ENCODE results near the gene KIF26A.

Gene KIF26A

GRCh38 chr14:104197449-104198247, 59.3 kb downstream of the KIF26A start:
- TF ChIP-seq CTCF (IDR thresholded peaks at IDR 0.05; ENCODE audit: low read depth, low read length) = no peak
- Histone ChIP-seq H3K4me3 (ENCODE audit: low read depth, low read length) (no peak overlapping the region), H3K27me3 (ENCODE audit: insufficient read depth, low read depth, severe bottlenecking) (no peaks in the 10 kb centered on the region), H3K27ac (no peak overlapping the region), H3K9me3 (ENCODE audit: severe bottlenecking) (no peaks in the 10 kb centered on the region), H3K36me3 (no peaks in the 10 kb centered on the region)
- DNase-seq = no peak

- Histone ChIP-seq H3K9me3 (ENCODE audit: severe bottlenecking) (no peaks in the 10 kb centered on the region), H3K27ac (no peak overlapping the region), H3K4me3 (ENCODE audit: low read depth, low read length) (no peak overlapping the region), H3K27me3 (ENCODE audit: insufficient read depth, low read depth, severe bottlenecking) (no peaks in the 10 kb centered on the region), H3K36me3 (no peaks in the 10 kb centered on the region)
- TF ChIP-seq CTCF (IDR thresholded peaks at IDR 0.05; ENCODE audit: low read depth, low read length) = no peak
- DNase-seq = no peak
Measured at GRCh38 chr14:104199266-104199895, 61.0 kb downstream of the KIF26A start.

GRCh38 chr14:104200106-104200505, 61.7 kb downstream of the KIF26A start:
- DNase-seq = no peak
- Histone ChIP-seq H3K36me3 (no peaks in the 10 kb centered on the region), H3K27me3 (ENCODE audit: insufficient read depth, low read depth, severe bottlenecking) (no peaks in the 10 kb centered on the region), H3K9me3 (ENCODE audit: severe bottlenecking) (no peaks in the 10 kb centered on the region), H3K27ac (no peak overlapping the region), H3K4me3 (ENCODE audit: low read depth, low read length) (no peak overlapping the region)
- no peak for TF ChIP-seq CTCF (IDR thresholded peaks at IDR 0.05; ENCODE audit: low read depth, low read length)

DNA sequence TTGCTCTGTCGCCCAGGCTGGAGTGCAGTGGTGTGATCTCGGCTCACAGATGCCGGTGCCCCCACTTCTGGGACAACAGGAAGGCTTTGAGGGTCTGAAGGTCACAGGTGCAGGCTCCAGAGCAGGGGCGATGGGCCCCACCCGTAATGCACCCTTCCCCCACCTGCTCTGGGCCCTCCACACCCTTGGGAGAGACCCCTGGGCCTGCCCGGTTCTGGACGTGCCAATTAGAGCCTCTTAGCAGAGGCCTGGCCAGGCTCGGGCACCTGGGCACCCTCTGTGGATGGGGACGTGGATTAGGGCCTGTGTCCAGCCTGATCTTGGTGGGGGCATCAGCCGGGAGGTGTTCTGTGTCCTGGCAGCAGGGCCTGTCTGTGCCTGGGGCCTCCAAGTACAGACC, 62.2 kb downstream of the KIF26A start:
- H3K36me3 ChIP-seq = no peaks in the 10 kb centered on the region
- no peak overlapping the region; the same call in 1 of the 2 replicates for H3K27ac ChIP-seq
- no peak for DNase-seq
- no peaks in the 10 kb centered on the region for H3K27me3 ChIP-seq (ENCODE audit: insufficient read depth, low read depth, severe bottlenecking)
- no peak overlapping the region for H3K4me3 ChIP-seq (ENCODE audit: low read depth, low read length)
- no peak for TF ChIP-seq CTCF (IDR thresholded peaks at IDR 0.05; ENCODE audit: low read depth, low read length)
- H3K9me3 ChIP-seq (ENCODE audit: severe bottlenecking) = no peaks in the 10 kb centered on the region

DNA sequence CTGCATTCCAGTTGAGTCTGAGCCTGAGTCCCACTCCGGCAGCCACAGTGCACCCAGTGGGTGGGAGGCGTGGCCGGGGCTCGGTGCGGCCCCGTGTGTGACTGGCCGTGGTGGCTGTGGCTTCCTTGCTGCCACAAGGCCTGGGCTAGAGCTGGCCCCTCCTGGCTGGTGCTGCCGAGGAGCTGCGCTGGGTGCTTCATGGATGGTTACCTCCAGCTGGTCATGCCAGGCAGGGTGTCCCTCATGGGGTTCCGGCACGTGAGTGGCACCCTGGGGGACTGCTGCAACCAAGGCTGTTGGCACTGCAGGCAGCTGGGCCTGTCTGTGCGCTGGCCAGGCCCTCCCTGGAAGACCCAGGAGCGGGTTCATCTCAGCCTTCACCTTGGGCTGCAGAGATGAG, 62.7 kb downstream of the KIF26A start:
- TF ChIP-seq CTCF (IDR thresholded peaks at IDR 0.05; ENCODE audit: low read depth, low read length) = no peak
- DNase-seq = no peak

More for the DNA sequence above, 62.7 kb downstream of the KIF26A start:
- Histone ChIP-seq H3K36me3 (no peaks in the 10 kb centered on the region), H3K27ac (no peak overlapping the region; the same call in 1 of the 2 replicates), H3K27me3 (ENCODE audit: insufficient read depth, low read depth, severe bottlenecking) (no peaks in the 10 kb centered on the region), H3K9me3 (ENCODE audit: severe bottlenecking) (no peaks in the 10 kb centered on the region), H3K4me3 (ENCODE audit: low read depth, low read length) (no peak overlapping the region)

Measured in WERI-Rb-1 (cell line).